K562 (cell line): ENCODE data around the gene TMSB15C. TPM values are rescaled to one million over a fixed set of nuclear protein-coding genes. Genes with fewer than 3 reads are reported as not detected.

Experiments
- ATAC-seq: fragments of 200-7000 bp; cut with Tn5 transposase; 3 replicates; pipeline ENCODE4 v1.9.1; 2020; ENCODE audit warnings: moderate library complexity
- BruUV-seq: library from RNA; stranded (reverse); fragments of 400-500 nt; replicated peaks from 2 replicates; lab custom pipeline; 2021; lab: Mats Ljungman, UMichigan
- CTCF ChIA-PET: fragments of 300-600 bp; formaldehyde crosslinking; extraction: SDS; loops from one replicate; lab custom pipeline; 2021; ENCODE audit warnings: low intra/inter-chr PET ratio; lab: Yijun Ruan, JAX
- POLR2A ChIA-PET: fragments of 300-600, 350-650 bp; sonication (Branson Sonifier 250); formaldehyde crosslinking; extraction: SDS; loops from one replicate; lab custom pipeline; 2021; ENCODE audit warnings: antibody characterized with exemption, inconsistent platforms; lab: Yijun Ruan, JAX
- DNase-seq, 4 experiments: peaks; one replicate each; pipeline versions ENCODE4 v3.0.0 to v3.0.0-alpha.2; 2011 to 2018; ENCODE audit warnings: low spot score in 3 of 4, mixed read lengths in 3 of 4; ENCODE audit errors: extremely low read depth in 1 of 4
- FAIRE-seq: peaks from 2 replicates; lab custom pipeline; 2011; peaks lifted over from hg19 to GRCh38; lab: Jason Lieb, UNC
- H2AFZ ChIP-seq: 2 replicates; pipeline ENCODE4 v1.6.0; 2011; ENCODE audit warnings: low read depth, low read length, control low read depth, inconsistent platforms
- H3K27ac ChIP-seq: fragments of 200-600 bp; 3 replicates; pipeline ENCODE4 v1.8.0; 2011; ENCODE audit warnings: low read depth, mild to moderate bottlenecking, control low read depth, inconsistent platforms, low read length, moderate library complexity, mixed read lengths; ENCODE audit errors: extremely low read depth
- H3K27me3 ChIP-seq, 2 experiments: fragments of 300-600 bp in 1 of 2; 2 replicates in 1 of 2; 3 replicates in 1 of 2; pipeline versions ENCODE4 v1.6.0 to v1.8.0; 2011; ENCODE audit warnings: inconsistent platforms in 2 of 2, low read length in 2 of 2, mild to moderate bottlenecking in 1 of 2, mixed read lengths in 1 of 2, moderate library complexity in 1 of 2; ENCODE audit not compliant: control insufficient read depth in 2 of 2, insufficient read depth in 2 of 2
- H3K36me3 ChIP-seq: fragments of 300-600 bp; 3 replicates; pipeline ENCODE4 v1.8.0; 2011; ENCODE audit warnings: mild to moderate bottlenecking, low read length, inconsistent platforms; ENCODE audit not compliant: control insufficient read depth, insufficient read depth
- H3K4me1 ChIP-seq, 2 experiments: fragments of 200-600 bp in 1 of 2; replicated peaks in 1 of 2; 2 replicates in 1 of 2; 3 replicates in 1 of 2; pipeline versions ENCODE4 v1.5.1 to v1.8.0; 2011; ENCODE audit warnings: inconsistent platforms in 2 of 2, low read length in 2 of 2, mild to moderate bottlenecking in 1 of 2, mixed read lengths in 1 of 2, moderate library complexity in 1 of 2; ENCODE audit not compliant: control insufficient read depth in 2 of 2, insufficient read depth in 2 of 2
- H3K4me2 ChIP-seq: 2 replicates; pipeline ENCODE4 v1.6.1; 2011; ENCODE audit warnings: low read length, control low read depth, inconsistent platforms, mixed read lengths; ENCODE audit not compliant: insufficient read depth
- H3K4me3 ChIP-seq: fragments of 200-600 bp; sonication (generic), shearing (Covaris generic); 2 replicates; pipeline ENCODE4 v1.5.1; 2016; ENCODE audit warnings: control low read depth, inconsistent platforms
- H3K79me2 ChIP-seq: fragments of 200-600 bp; 3 replicates; pipeline ENCODE4 v1.8.0; 2011; ENCODE audit warnings: low read length, inconsistent platforms; ENCODE audit not compliant: control insufficient read depth, insufficient read depth
- H3K9ac ChIP-seq, 2 experiments: 2 replicates each; pipeline versions ENCODE4 v1.6.0 to v1.6.1; 2011; ENCODE audit warnings: low read depth in 2 of 2, low read length in 2 of 2, control low read depth in 1 of 2, inconsistent platforms in 1 of 2, mild to moderate bottlenecking in 1 of 2, mixed read lengths in 1 of 2; ENCODE audit not compliant: insufficient read depth in 1 of 2
- H3K9me1 ChIP-seq: one replicate; pipeline ENCODE4 v1.6.0; 2011; ENCODE audit warnings: inconsistent platforms, mild to moderate bottlenecking, low read length, moderate library complexity; ENCODE audit not compliant: control insufficient read depth, insufficient read depth
- H3K9me3 ChIP-seq: replicated peaks from 2 replicates; pipeline ENCODE4 v1.5.1; 2011; ENCODE audit warnings: low read depth, low read length, inconsistent platforms; ENCODE audit not compliant: control insufficient read depth, insufficient read depth
- H4K20me1 ChIP-seq: replicated peaks from 2 replicates; pipeline ENCODE4 v1.6.1; 2011; ENCODE audit warnings: low read length, inconsistent platforms, mixed read lengths; ENCODE audit not compliant: control insufficient read depth, insufficient read depth
- BCOR ChIP-seq: fragments of 450-650 bp; IDR thresholded peaks from 2 replicates; pipeline ENCODE4 v1.6.1; 2016
- GATAD2B ChIP-seq: fragments of 450-650 bp; IDR thresholded peaks from 2 replicates; pipeline ENCODE4 v1.6.1; 2017; ENCODE audit warnings: mild to moderate bottlenecking, borderline replicate concordance
- GTF2F1 ChIP-seq: IDR thresholded peaks from 2 replicates; pipeline ENCODE4 v1.6.1; 2011; ENCODE audit warnings: low read depth, low read length, improper control_type of control experiment
- HDAC3 ChIP-seq: fragments of 450-650 bp; IDR thresholded peaks from 2 replicates; pipeline ENCODE4 v1.6.1; 2018; ENCODE audit warnings: borderline replicate concordance, mild to moderate bottlenecking, moderate library complexity; ENCODE audit not compliant: partially characterized antibody
- KAT2B ChIP-seq: IDR thresholded peaks from one replicate; pipeline ENCODE4 v1.6.1; 2012; ENCODE audit warnings: low read depth, mild to moderate bottlenecking, control low read depth, inconsistent platforms, low read length, moderate library complexity
- NCOA6 ChIP-seq: fragments of 450-650 bp; IDR thresholded peaks from 2 replicates; pipeline ENCODE4 v1.6.1; 2017; ENCODE audit warnings: mild to moderate bottlenecking
- NR2C2 ChIP-seq, 2 experiments: fragments of 200-800 bp in 1 of 2; sonication (Bioruptor generic) in 1 of 2; sonication (generic) in 1 of 2; formaldehyde crosslinking in 1 of 2; IDR thresholded peaks; 2 replicates each; pipeline versions ENCODE4 v1.6.1 to v1.8.0; 2016 to 2022; ENCODE audit warnings: mild to moderate bottlenecking in 1 of 2, missing compliant biosample characterization in 1 of 2, missing genetic modification characterization in 1 of 2, missing genetic modification reagents in 1 of 2
- PRPF4 ChIP-seq: fragments of 200-400 bp; formaldehyde crosslinking; IDR thresholded peaks from one replicate; pipeline ENCODE4 v1.6.1; 2017; ENCODE audit warnings: low read length, low read depth, mild to moderate bottlenecking; ENCODE audit not compliant: insufficient read depth, poor library complexity, severe bottlenecking
- ZNF133 ChIP-seq: fragments of 250-450 bp; sonication (Bioruptor Pico); IDR thresholded peaks from 2 replicates; pipeline ENCODE4 v1.4.0; 2020; ENCODE audit warnings: mild to moderate bottlenecking
- ZNF224 ChIP-seq: sonication (generic); formaldehyde crosslinking; IDR thresholded peaks from 2 replicates; pipeline ENCODE4 v1.8.0; 2022; ENCODE audit warnings: mild to moderate bottlenecking, missing genetic modification reagents
- ZNF431 ChIP-seq: sonication (generic); formaldehyde crosslinking; IDR thresholded peaks from 2 replicates; pipeline ENCODE4 v1.8.0; 2022; ENCODE audit warnings: mild to moderate bottlenecking, missing genetic modification reagents
- ZNF780A ChIP-seq: fragments of 250-450 bp; sonication (Bioruptor Pico); IDR thresholded peaks from 2 replicates; pipeline ENCODE4 v1.5.0; 2021; ENCODE audit warnings: mild to moderate bottlenecking
- WGBS: fragments of 100-300 bp; shearing (Covaris generic); methylation state at CpG from one replicate; pipeline ENCODE4 v1.1.6; 2016; ENCODE audit warnings: low coverage, mixed read lengths; ENCODE audit not compliant: insufficient coverage; ENCODE audit errors: missing lambda C conversion rate; 5-methylcytosine and 5-hydroxymethylcytosine counted together
- in situ Hi-C: fragments of 300-500 bp; cut with MboI; formaldehyde crosslinking; loops from 4 replicates; pipeline ENCODE4 v1.15.0; 2018; ENCODE audit warnings: inconsistent platforms, mixed read lengths
- intact Hi-C: fragments of 100-400 bp; cut with micrococcal nuclease; formaldehyde crosslinking; loops from 2 replicates; pipeline ENCODE4 v1.14.2; 2022
- polyA plus RNA-seq, 8 experiments: library from polyadenylated mRNA; depleted of rRNA in 4 of 8; stranded (reverse) in 5 of 8; unstranded in 3 of 8; fragments of >200 nt; fragmentation: Nextera tagmentation in 2 of 8; fragmentation: Illumina TruSeq in 1 of 8; extraction: Ambion mirVana in 2 of 8; extraction: Trizol in 1 of 8; gene quantifications; 2 replicates each; pipeline versions ENCODE4 v1.2.1 to v1.2.3, GENCODE V29; 2011 to 2014; ENCODE audit warnings: inconsistent platforms in 1 of 8, missing spikeins in 1 of 8
- total RNA-seq, 7 experiments: library from RNA; depleted of rRNA in 6 of 7; stranded (reverse); fragments of >200 nt in 6 of 7; fragmentation: Illumina TruSeq in 2 of 7; extraction: Trizol in 2 of 7; gene quantifications; 2 replicates each; pipeline versions ENCODE4 v1.2.1 to v1.2.3, GENCODE V29; 2011 to 2021; ENCODE audit warnings: low replicate concordance in 1 of 7
- TF ChIP-seq, protein P1 (sequence below): fragments of 250-450 bp; sonication (Bioruptor Pico); IDR thresholded peaks from 2 replicates; pipeline ENCODE4 v1.8.0; 2022; ENCODE audit warnings: moderate library complexity, mild to moderate bottlenecking, inconsistent platforms
- TF ChIP-seq, protein P2 (sequence below): fragments of 450-650 bp; conservative IDR thresholded peaks from 2 replicates; pipeline ENCODE4 v1.6.1; 2016; ENCODE audit warnings: missing genetic modification characterization, low read depth, mild to moderate bottlenecking, control low read depth, missing compliant biosample characterization

The TMSB15C gene
- total and polyA plus RNA-seq, 9 of the 15 experiments (the other 6 are each of a cell fraction or from before 2014, with no cell fraction given): 0.03 TPM; not detected in 8

DNA sequence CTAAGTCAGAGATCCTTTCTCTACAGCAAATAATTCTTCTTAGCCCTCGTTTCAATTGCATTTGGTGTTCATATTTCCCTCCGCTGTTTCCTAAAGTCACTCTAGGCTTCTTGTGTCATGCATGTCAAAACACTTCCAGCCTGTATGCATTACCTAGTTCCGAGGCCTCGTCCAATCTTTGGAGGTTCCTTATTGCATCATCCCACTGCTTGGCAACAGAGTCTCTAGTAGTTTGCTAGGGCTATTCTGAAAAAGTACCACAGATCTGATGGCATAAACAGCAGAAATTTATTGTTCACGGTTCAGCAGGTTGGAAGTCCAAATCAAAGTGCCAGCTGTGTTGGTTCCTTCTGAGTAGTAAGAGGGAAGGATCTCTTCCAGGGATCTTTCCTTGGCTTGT lies 30.4 kb downstream of the TMSB15C start (continued):
- TF ChIP-seq, protein P1, sequence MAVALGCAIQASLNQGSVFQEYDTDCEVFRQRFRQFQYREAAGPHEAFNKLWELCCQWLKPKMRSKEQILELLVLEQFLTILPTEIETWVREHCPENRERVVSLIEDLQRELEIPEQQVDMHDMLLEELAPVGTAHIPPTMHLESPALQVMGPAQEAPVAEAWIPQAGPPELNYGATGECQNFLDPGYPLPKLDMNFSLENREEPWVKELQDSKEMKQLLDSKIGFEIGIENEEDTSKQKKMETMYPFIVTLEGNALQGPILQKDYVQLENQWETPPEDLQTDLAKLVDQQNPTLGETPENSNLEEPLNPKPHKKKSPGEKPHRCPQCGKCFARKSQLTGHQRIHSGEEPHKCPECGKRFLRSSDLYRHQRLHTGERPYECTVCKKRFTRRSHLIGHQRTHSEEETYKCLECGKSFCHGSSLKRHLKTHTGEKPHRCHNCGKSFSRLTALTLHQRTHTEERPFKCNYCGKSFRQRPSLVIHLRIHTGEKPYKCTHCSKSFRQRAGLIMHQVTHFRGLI: no peak
- TF ChIP-seq ZNF133 (CRISPR knock-in tag): no peak

DNA sequence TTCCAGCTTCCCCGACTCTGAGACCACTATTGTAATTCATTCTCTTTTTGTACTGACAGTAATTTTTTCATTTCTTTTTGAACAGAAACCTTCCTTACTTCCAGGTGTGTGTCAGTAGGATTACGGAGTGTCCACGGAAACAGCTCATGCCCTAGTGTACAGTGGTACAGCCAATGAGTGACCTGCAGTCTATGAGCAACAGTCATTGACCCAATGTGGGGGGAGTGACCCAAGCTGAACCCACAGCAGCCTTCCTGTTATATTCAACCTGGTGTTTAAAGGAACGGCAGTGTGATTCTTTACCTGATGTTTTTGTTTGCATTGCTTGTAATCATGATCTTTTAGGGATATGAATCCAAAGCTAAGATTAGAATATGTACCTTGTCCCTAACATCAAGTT lies 35.0 kb downstream of the TMSB15C start:
- intact Hi-C loops: no loop called here
- no peak overlapping the region for H3K4me3 ChIP-seq
- in situ Hi-C loops: no loop called here
- no peaks in the 10 kb centered on the region for H3K9me1 ChIP-seq
- ATAC-seq (no peak), FAIRE-seq (no peak), DNase-seq (no peak)
- no peaks in the 10 kb centered on the region for H3K79me2 ChIP-seq
- H4K20me1 ChIP-seq: no peaks in the 10 kb centered on the region
- TF ChIP-seq ZNF224 (CRISPR knock-in tag) (no peak), HDAC3 (no peak), GTF2F1 (no peak), GATAD2B (no peak), NR2C2 (CRISPR knock-in tag; IDR thresholded peaks at IDR 0.05) (no peak), NR2C2 (tag; IDR thresholded peaks at IDR 0.05) (no peak), PRPF4 (no peak), ZNF431 (CRISPR knock-in tag) (no peak), ZNF780A (CRISPR knock-in tag) (no peak), BCOR (no peak), KAT2B (no peak), NCOA6 (no peak)
- TF ChIP-seq, protein P2, sequence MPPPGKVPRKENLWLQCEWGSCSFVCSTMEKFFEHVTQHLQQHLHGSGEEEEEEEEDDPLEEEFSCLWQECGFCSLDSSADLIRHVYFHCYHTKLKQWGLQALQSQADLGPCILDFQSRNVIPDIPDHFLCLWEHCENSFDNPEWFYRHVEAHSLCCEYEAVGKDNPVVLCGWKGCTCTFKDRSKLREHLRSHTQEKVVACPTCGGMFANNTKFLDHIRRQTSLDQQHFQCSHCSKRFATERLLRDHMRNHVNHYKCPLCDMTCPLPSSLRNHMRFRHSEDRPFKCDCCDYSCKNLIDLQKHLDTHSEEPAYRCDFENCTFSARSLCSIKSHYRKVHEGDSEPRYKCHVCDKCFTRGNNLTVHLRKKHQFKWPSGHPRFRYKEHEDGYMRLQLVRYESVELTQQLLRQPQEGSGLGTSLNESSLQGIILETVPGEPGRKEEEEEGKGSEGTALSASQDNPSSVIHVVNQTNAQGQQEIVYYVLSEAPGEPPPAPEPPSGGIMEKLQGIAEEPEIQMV: no peak
- peaks cover 0 to 12% of the 10 kb centered on the region in 2 experiments; a peak in 2 of 5 replicates for H3K27me3 ChIP-seq
- CTCF ChIA-PET: no interaction called here
- H3K9me3 ChIP-seq: no peaks in the 10 kb centered on the region
- no peaks in the 10 kb centered on the region for H3K36me3 ChIP-seq
- BruUV-seq: no TSS peak
- WGBS: 2% methylated on average over 4 of the region's 4 CpGs
- H3K27ac ChIP-seq: no peak overlapping the region
- H3K9ac ChIP-seq: no peak overlapping the region
- H3K4me1 ChIP-seq: no peaks in the 10 kb centered on the region
- no peak overlapping the region for H2AFZ ChIP-seq
- POLR2A ChIA-PET: no interaction called here
- H3K4me2 ChIP-seq: no peak overlapping the region
